GM18517 (cell line): ENCODE results near the gene C16orf46.
A peak's percentile ranks its signal among the peaks of the same experiment; 100 is the strongest.
"Not testable (repeated sequence)": the region's sequence is repeated elsewhere in the genome, so short reads cannot be mapped to it uniquely, and the experiment has no call there.

Experiments
- ATAC-seq: cut with Tn5 transposase; IDR thresholded peaks from one replicate; pipeline ENCODE4 v1.9.1; 2021; ENCODE audit warnings: mild to moderate bottlenecking, moderate library complexity; ENCODE audit not compliant: unreplicated experiment

The C16orf46 gene, protein sequence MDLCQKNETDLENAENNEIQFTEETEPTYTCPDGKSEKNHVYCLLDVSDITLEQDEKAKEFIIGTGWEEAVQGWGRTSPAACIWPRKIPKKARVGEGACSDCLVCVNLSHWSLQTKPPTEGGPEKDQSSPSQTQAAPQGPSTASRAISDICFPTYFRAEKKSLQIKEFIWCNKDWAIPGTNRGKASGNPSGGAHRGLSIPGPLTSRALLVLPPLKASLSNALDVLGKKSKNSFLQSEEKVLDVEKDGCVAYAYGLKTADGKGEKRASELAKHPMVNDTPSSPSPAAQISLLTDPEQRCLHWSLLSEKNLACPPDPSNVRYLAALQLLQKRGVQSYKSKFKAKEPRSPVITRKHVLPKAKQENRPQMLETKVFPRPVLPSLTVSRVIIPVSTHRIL

DNA sequence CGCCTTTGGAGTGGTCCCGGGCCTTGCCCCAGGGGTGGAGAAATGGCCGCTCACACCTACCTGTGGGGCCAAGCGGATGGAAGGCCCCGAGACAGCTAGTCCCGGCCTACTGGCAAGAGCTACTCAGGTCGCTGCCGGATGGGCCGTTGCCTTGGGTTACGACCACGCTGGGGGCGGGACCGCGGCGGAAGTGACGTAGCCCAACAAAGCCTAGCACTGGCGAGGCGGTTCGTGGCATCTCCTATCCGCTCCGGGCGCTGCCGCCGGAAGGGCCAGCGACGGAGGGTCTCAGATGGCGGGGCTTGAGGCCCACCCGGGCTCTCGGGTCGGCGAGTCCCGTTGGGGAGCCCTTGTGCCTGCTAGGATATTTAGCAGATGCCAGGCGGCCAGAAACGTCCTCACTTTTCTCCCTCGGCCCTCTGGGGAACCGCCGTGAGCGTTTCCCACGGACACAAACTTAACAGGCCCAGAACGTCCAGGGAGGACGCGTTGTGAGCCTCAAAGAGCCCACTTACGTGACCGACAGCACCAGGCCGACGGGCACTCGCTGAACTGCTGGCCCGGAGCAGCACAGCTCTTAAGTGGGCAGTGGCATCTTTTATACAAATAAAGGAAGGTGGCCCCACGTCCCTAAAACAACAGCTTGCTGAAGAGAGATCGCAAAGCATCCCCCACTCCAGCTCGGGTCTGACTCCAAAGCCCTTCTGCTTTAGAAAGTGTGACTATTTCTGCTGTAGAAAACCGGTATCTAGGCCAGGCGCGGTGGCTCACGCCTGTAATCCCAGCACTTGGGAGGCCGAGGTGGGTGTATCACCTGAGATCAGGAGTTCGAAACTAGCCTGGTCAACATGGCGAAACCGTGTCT, at the start of gene C16orf46:
TSS of gene C16orf46 (minus strand) at position 163 of the 865 bp plus-strand sequence. CDS start 13,283 bp downstream, outside the sequence.
- ATAC-seq: peak; percentile 96

DNA sequence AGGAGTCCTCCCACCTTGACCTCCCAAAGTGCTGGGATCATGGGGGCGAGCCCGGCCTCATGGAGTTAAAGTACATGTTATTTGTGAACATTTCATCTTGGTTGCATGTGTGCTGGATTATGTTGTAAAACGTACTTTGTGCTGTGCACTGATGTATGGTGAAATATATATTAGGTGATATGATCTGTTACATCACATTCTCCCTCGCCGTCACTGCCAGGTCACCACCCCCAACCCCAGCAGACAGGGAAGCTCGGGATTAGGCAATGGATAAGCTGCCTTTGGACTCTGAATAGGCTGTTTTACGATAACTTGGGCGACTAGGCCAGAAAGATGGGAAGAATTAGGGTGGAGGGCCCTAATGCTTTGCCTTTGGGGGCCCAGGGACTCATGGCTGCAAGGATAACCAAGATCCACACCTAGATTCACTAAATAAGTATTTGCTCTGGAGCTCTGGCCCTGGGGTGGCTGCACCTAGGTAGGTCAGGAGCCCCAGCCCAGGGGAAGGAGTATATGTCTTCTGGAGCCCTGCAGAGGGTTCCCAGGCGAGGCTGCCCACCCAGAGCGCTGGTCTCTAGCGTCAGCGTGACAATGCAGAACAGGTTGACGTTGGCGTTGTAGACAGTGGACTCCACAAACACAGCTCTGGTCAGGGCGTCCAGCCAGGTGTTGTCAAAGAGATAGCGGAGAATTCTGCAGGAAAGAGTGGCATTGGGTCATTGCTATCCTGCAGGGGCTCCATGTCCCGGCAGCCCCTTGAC, 46.2 kb upstream of the C16orf46 start:
- no peak for ATAC-seq

DNA sequence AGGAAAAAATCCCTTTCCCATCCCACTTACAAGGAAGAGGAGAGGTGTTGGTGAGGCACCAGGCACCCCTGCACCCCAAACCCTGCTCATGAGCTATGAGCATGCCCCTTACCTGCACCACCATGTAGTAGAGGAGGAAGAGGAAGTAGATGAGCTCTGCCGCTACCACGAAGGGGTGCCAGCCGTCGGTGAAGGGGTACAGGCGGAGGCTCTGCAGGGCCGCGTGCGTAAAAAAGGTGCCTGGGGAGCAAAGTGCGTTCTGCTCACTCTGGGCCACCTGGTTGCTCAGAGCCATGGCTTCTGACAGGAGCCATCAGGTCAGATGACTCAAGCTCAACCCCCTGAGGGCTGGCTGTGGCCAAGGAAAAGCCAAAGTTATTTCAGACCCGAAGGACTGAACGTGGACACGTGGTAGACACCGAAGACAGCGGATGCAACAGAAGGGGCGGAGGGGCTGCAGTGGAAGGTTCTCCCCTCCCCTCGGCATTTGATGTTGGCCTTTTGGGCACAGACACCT, 44.5 kb upstream of the C16orf46 start:
- ATAC-seq: no peak

DNA sequence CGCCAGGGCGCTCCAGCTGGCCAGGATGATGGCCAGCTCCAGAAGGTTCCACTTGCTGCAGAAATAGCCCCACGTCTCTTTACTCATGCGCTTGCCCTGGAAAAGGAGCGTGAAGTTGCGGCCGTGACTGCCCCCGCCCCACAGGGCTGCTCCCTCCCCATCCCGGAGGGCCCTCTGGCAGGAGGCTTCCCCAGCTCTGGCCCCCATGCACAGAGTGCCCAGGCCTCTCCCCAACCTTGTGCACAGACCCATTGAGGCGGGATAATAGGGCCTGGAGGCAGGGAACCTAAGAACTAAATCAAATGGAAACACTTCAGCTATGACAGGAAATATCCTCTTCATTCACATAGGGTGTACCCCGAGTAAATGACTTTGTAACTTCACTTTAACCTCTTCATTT, 40.4 kb upstream of the C16orf46 start:
- no peak for ATAC-seq

DNA sequence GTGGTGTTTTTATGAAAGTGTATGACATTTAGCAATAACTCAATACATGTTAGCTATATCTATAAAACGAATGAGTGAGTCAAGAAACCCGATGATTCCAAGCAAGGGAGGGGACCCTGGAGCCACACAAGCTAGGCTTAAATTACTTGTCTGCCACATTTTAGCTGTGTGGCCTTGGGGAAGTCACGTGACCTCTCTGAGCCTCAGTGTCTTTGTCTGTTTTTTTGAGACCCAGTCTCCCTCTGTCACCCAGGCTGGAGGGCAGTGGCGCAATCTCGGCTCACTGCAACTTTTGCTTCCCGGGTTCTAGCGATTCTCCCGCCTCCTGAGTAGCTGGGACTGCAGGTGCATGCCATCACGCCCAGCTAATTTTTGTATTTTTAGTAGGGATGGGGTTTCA, 39.2 kb upstream of the C16orf46 start:
- ATAC-seq: no peak

DNA sequence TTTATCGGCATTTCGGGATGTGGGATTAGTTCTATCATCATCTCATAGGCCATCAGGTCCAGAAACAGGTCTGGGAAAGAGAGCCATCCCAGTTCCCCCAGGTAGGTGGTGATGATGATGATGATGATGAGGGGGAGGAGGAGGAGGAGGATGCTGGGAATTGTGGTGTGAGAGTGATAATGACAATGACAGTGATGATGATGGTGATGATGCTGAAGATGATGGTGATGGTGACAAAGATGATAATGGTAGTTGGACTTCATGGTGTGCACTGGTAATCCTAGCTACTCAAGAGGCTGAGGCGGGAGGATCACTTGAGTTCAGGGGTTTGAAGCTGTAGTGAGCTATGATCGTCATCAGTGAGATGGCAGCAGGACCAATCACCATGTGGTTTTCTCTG, 35.4 kb upstream of the C16orf46 start:
- ATAC-seq: no peak

DNA sequence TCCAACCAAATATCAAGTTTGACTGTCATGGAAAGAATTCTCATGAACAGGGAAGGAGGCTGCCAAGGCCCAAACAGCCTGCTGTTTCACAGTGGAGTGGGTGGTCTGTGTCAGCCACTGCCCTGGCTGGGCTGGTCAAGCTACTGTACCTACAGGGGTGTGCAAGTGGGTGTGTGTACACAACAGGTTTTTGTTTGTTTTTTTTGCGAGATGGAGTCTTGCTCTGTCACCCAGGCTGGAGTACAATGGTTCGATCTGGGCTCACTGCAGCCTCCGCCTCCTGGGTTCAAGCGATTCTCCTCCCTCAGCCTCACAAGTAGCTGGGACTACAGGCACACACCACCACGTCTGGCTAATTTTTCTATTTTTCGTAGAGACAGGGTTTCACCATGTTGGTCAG, 32.2 kb upstream of the C16orf46 start:
- not testable (repeated sequence) for ATAC-seq

DNA sequence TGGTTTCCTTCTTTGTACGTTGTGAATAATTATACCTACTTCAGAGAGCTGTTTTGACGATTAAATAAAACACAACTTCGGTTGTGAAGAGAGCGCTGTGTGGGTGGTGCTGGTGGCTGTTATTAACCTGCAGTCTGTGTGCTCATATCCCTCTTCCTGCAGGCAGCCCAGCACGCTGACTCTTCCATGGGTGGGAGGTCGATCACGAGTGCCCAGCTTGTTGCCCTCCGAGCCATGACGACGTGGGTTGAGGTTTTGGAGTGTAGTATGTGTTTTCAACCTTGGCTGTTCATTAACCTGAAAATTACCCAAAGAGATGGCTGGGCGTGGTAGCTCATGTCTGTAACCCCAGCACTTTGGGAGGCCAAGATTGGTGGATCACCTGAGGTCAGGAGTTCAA, 30.5 kb upstream of the C16orf46 start:
- no peak for ATAC-seq

DNA sequence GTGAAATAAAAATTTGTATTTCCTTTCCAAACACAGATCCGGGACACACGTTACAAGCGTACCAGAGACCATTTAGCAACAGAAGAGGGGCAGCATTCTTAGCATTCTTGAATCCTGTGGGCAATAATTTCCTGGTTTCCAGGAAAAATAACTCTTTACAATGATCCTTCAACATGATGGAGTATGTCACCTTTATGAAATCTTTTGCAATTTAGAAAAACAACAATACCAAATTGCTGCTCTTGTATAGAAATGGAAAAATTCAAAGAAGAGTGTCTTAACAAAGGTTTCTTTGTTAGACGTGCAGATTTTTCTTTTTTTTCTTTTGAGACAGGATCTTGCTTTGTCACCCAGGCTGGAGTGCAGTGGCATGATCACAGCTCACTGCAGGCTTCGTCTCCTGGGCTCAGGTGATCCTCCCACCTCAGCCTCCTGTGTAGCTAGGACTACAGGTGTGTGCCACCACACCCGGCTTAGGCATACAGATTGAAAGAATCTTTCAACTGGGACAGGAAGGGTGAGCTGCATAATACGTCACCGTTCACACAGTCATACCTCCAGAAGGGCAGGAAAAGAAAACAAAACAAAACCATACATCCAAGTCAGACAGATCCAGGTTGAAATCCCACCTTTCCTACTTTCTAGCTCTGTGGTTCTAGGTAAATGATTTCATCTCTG, 29.9 kb upstream of the C16orf46 start:
- no peak for ATAC-seq

DNA sequence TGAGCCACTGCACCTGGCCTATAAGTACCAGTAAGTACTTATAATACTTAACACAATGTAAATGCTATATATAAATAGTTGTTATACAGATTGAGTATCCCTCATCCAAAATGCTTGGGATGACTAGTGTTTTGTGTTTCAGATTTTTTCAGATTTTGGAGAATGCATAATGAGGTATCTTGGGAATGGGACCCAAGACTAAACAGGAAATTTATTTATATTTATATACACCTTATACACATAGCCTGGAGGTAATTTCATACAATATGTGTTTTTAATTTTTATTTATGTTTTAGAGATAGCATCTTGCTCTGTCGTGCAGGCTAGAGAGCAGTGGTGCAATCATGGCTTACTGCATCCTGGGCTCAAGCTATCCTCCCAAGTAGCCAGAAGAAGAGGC, 28.9 kb upstream of the C16orf46 start:
- no peak for ATAC-seq

DNA sequence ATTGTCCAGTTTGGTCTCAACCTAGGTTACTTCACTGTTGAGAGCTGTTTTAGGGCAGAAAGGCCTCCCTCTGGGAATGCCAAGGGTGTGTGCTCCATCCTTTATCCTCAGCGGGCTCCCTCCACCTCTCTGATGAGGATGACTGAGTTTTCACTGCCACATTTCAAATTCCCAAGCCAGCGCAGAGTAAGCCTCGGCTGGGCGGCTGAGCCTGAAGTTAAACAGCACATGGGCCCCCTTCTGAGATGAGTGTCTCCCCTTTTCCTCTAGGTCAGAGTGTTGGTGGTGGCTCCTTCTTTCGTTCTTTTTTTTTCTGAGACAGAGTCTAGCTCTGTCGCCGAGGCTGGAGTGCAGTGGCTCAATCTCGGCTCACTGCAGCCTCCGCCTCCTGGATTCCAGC, 24.7 kb upstream of the C16orf46 start:
- no peak for ATAC-seq

DNA sequence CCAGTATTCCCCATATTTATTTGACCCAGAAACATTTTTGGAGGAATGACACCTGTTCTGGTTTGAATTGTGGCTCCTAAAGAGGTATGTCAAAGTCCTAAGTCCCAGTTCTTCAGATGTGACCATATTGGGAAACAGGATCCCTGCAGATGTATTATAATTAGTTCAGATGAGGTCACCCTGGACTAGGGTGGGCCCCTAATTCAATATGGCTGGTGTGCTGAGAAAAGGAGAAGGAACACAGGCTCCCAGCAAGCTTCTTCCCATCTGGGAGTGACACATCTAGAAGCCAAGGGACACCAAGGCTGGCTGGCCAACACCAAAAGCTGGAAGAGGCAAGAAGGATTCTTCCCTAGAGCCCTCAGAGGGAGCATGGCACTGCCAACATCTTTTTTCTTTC, 22.9 kb upstream of the C16orf46 start:
- ATAC-seq: no peak

DNA sequence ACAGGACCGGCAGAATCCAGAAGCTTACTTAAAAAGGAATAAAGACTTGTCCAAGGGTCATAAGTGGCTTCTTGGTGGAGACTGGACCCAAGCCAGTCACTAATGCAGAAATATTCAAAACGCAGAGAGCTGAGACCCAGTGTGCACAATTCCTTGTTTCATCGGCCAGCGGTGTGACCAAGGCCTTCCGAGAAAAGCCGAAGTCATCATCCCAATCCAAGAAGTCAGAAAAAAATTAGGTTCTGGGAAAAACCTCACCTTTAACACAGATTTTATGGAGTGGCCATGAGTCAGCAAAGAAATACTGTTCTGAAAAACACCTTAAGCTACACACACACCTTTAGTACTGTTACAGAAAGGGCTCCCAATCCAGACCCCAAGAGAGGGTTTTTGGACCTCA, 20.2 kb upstream of the C16orf46 start:
- no peak for ATAC-seq

DNA sequence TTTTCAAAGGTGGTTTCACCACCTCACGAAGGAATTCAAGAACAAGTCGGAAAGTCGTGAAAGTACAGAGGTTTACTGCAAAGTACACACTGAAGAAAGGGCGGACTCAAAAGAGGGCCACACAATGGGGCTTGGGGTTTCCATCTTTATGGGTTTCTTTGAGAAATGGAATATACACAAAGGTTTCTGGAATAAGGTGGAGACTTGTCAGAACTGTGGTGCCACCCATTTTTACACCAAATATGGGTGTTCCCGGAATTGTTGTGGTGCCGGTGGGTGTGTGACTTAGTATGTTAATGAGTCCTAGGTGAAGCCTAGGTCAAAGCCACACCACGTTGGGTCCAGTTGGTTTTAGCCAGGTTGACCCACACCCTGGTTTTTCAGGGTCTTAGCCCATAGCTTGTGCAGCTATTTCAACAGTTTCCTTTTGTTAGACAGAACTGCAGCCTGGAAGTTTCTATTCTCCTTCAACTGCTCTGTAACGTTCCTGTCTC, 19.7 kb upstream of the C16orf46 start:
- ATAC-seq: no peak

DNA sequence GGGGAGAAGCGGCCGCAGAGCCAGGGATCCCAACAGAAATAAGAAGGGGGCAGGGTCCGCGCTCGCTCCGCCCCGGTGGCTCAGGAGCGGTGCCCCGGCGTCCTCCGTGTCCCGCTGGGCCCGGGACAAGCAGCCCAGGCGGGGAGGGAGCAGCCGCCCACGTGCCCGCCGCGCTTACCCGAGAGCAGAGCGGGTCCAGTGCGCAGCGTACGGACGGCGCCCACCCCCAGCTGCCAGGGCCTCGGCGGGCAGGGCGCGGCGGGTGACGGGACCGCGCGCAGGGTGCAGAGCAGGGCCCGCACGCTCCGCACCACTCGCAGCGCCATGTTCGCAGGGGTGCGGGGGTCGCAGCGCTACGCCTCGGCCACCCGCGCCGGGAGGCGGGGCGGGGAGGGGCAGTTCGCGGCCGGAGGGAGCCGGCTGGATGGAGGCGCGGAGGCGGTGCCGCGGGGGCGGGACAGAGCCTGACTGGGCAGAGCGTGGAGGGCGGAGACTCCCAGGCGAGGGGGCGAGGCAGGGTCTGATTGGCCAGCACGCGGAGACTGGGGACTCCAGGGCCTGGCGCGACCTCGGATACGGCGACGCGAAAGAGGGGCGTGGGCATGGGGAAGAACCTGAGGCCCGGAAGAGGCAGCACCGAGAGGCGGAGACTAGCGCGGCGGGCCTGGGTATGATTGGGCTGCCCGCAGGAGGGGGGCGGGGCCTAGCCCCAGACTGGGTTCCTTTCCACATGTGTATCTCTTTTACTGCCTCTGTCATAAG, 19.1 kb upstream of the C16orf46 start, which contains the start of gene GCSH:
TSS of gene GCSH (minus strand) at position 443 of the 762 bp plus-strand sequence. CDS start at position 326, 117 bp downstream.
- ATAC-seq: peak; percentile 98

DNA sequence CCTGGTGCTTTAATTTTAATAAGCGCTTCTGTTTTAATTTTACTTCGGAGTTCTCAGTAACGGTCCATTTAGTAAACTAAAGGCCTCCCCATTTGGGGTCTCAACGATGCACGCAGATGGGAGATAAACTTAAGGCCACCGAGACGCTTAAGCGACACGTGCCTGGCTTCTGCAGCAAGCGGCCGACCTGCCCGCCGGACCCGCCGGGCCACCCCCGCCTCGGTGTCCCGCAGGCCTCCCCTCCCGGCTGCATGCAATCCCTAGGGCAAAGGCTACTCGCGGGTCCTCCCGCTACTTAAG, 18.6 kb upstream of the C16orf46 start:
- ATAC-seq: peak; percentile 12

DNA sequence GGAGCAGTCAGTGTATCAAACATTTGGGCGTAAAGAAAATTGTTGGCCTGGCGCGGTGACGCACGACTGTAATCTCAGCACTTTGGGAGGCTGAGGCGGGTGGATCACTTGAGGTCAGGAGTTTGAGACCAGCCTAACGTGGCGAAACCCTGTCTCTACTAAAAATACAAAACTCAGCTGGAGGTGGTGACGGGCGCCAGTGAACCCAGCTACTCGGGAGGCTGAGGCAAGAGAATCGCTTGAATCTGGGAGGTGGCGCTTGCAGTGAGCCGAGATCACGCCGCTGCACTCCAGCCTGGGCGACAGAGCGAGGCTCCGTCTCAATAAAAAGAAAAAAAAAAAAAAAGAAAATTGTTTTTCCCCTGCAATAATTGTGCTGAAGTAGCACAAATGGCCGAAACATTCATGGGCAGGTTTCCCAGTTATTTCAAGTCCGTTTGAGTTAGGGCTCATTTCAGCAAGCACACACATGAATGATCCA, 17.8 kb upstream of the C16orf46 start:
- ATAC-seq: no peak

DNA sequence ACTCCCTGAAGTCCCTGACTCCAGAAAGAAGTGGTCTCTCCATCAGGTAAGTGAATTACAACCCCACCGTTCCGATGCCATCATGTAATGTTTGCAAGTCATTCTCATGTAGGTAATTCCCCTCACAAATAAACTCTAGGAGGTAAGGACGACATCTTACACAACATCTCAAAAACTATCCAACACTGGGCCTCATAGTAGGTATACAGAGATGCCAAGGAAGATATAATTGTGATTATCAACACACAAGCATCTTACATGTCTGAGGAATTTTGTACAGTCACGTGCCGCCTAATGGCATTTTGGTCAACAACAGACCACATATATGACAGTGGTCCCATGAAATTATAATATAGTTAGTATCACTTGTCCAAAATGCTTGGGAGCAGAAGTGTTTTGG, 11.8 kb upstream of the C16orf46 start:
- no peak for ATAC-seq

DNA sequence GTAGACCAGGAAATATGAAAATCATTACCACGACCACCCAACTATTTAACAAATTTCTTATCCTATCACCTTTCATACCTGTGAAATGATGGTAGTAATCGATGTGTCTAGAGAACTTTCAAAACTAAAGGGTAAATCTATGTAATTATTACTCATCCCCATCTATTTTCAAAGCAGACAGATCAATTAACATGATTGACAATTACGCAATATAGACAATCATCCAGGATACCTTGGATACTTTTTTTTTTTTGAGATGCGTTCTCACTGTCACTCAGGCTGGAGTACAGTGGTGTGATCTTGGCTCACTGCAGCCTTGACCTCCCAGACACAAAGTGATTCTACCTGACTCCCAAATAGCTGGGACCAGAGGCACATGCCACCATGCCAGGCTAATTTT, 4.0 kb upstream of the C16orf46 start:
- no peak for ATAC-seq

DNA sequence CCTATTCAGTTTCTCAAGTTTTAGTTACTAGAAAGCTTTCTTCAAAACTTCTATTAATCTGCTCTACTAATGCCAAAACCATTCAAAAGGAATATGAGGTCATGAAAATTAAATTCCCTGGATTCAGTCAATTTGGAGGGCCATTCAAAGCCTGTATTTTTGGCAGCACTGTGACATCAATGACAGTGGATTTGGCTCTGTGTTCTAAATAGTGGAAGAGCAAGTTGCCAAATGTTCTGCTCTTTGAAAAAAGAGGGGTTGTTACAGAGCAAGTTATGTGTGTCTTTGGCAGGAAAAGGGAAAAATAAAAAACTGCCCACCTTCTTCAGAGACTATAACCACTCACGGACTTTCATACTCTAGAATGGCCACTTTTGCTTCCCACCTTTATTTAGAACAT, 3.2 kb upstream of the C16orf46 start:
- no peak for ATAC-seq
